ENCODE measurements around the gene MIR17HG.

- TF ChIP-seq CTCF (IDR thresholded peaks at IDR 0.05) (no peak), POLR2A (IDR thresholded peaks at IDR 0.05) (no peak)
Observed at GRCh38 chr13:91307887-91308286, 39.6 kb upstream of the MIR17HG start.

All from esophagus squamous epithelium (tissue), 4 donors.